Transverse colon (tissue), 4 donors: ENCODE measurements around the gene CTCF.

ENCODE experiments used
- POLR2A ChIP-seq: fragments of 450-650 bp; IDR thresholded peaks from one replicate; pipeline ENCODE4 v1.6.1; 2016; ENCODE audit warnings: antibody characterized with exemption, mild to moderate bottlenecking, moderate library complexity
- POLR2AphosphoS5 ChIP-seq, 3 donors: sonication (generic); formaldehyde crosslinking; IDR thresholded peaks; one replicate each; pipeline ENCODE4 v1.6.1; 2016; ENCODE audit warnings: antibody characterized with exemption in 3 of 3
- TF ChIP-seq, protein P1 (sequence below), 5 experiments: fragments of 200-600 bp in 3 of 5; fragments of 450-650 bp in 2 of 5; sonication (generic) in 3 of 5; IDR thresholded peaks; 1 replicate in 2 of 5; 2 replicates in 3 of 5; pipeline ENCODE4 v1.5.1; 2016 to 2017; ENCODE audit warnings: antibody characterized with exemption in 5 of 5, inconsistent platforms in 3 of 5, mild to moderate bottlenecking in 2 of 5, moderate library complexity in 1 of 5

DNA sequence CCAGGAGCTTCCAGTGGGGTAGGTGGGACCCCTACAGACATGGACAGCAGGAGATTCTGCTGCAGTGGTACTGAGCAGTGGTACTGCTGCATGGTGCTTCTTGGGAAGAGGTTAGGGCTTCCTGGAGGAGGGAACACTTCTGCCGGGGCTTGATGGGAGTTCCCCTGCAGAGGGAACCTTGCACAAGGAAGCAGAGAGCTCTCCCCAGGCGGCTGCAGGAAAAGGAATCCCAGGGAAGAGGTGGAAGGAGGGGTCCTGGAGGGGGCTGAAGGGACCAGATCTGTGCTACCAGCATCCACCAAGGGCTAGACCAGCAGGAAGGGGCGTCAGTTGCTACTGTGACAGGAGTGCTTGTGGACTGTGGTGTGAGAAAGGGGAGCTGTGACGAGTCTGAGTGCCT lies 23.1 kb upstream of the CTCF start:
- TF ChIP-seq, protein P1, sequence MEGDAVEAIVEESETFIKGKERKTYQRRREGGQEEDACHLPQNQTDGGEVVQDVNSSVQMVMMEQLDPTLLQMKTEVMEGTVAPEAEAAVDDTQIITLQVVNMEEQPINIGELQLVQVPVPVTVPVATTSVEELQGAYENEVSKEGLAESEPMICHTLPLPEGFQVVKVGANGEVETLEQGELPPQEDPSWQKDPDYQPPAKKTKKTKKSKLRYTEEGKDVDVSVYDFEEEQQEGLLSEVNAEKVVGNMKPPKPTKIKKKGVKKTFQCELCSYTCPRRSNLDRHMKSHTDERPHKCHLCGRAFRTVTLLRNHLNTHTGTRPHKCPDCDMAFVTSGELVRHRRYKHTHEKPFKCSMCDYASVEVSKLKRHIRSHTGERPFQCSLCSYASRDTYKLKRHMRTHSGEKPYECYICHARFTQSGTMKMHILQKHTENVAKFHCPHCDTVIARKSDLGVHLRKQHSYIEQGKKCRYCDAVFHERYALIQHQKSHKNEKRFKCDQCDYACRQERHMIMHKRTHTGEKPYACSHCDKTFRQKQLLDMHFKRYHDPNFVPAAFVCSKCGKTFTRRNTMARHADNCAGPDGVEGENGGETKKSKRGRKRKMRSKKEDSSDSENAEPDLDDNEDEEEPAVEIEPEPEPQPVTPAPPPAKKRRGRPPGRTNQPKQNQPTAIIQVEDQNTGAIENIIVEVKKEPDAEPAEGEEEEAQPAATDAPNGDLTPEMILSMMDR (IDR thresholded peaks at IDR 0.05), result no peak
- TF ChIP-seq POLR2A, result no peak
- TF ChIP-seq POLR2AphosphoS5 (IDR thresholded peaks at IDR 0.05), result no peak
